GM18873 (cell line): ENCODE data around the gene BRD3.
"Not testable (repeated sequence)": the region's sequence is repeated elsewhere in the genome, so short reads cannot be mapped to it uniquely, and the experiment has no call there.

Source experiments
- ATAC-seq: cut with Tn5 transposase; IDR thresholded peaks from one replicate; pipeline ENCODE4 v1.9.1; 2021; ENCODE audit warnings: mild to moderate bottlenecking, moderate library complexity, moderate number of reproducible peaks; ENCODE audit not compliant: unreplicated experiment, low FRiP score

BRD3 gene

GRCh38 chr9:133995012-133995896 lies 72.6 kb downstream of the BRD3 start:
- ATAC-seq: no peak

- ATAC-seq: no peak
Measured at GRCh38 chr9:133994353-133995011, 73.3 kb downstream of the BRD3 start.

- ATAC-seq: no peak
Measured at GRCh38 chr9:133993635-133994253, 74.1 kb downstream of the BRD3 start.

- ATAC-seq: peak; percentile 39
Measured at GRCh38 chr9:133992780-133993634, 74.8 kb downstream of the BRD3 start.

GRCh38 chr9:133991964-133992779 lies 75.7 kb downstream of the BRD3 start, which contains the start of gene VAV2:
Gene VAV2, minus strand, starts transcription at chr9:133992324. Its CDS starts 46 bp downstream, at chr9:133992278.
- peak; percentile 37 for ATAC-seq

- no peak for ATAC-seq
Measured at GRCh38 chr9:133991214-133991921, 76.5 kb downstream of the BRD3 start.

- ATAC-seq: no peak
Measured at GRCh38 chr9:133990366-133991213, 77.2 kb downstream of the BRD3 start.

- ATAC-seq: no peak
Measured at GRCh38 chr9:133989625-133990365, 78.0 kb downstream of the BRD3 start.

- not testable (repeated sequence) for ATAC-seq
Measured at GRCh38 chr9:133988771-133989170, 79.1 kb downstream of the BRD3 start.

- ATAC-seq: no peak
Measured at GRCh38 chr9:133987946-133988665, 79.7 kb downstream of the BRD3 start.

GRCh38 chr9:133987446-133987788 lies 80.4 kb downstream of the BRD3 start:
- ATAC-seq: no peak

- no peak for ATAC-seq
Measured at GRCh38 chr9:133986774-133987445, 80.9 kb downstream of the BRD3 start.

GRCh38 chr9:133986061-133986460 lies 81.8 kb downstream of the BRD3 start:
- ATAC-seq: no peak

GRCh38 chr9:133982971-133983720 lies 84.7 kb downstream of the BRD3 start:
- no peak for ATAC-seq

GRCh38 chr9:133981958-133982681 lies 85.7 kb downstream of the BRD3 start:
- no peak for ATAC-seq
